Caco-2 (cell line): ENCODE measurements around the gene CDH13. TPM values are rescaled to one million over a fixed set of nuclear protein-coding genes. Genes with fewer than 3 reads are reported as not detected.

Experiments used
- BruUV-seq: library from RNA; stranded (reverse); fragments of 400-500 nt; replicated peaks from 2 replicates; lab custom pipeline; 2021; lab: Mats Ljungman, UMichigan
- CTCF ChIA-PET: fragments of 300-600 bp; sonication (Branson Sonifier 250); formaldehyde crosslinking; loops from one replicate; lab custom pipeline; 2022; ENCODE audit warnings: antibody characterized with exemption; lab: Charles Lee
- POLR2A ChIA-PET: fragments of 300-600 bp; sonication (Branson Sonifier 250); formaldehyde crosslinking; loops from one replicate; lab custom pipeline; 2022; ENCODE audit warnings: antibody characterized with exemption; lab: Charles Lee
- DNase-seq, 2 experiments: peaks; one replicate each; pipeline versions ENCODE4 v3.0.0 to v3.0.0-alpha.2; 2020 to 2022
- H3K27me3 ChIP-seq: replicated peaks from 2 replicates; pipeline ENCODE4 v1.6.0; 2011; ENCODE audit warnings: low read length; ENCODE audit not compliant: control insufficient read depth, insufficient read depth
- H3K36me3 ChIP-seq: 2 replicates; pipeline ENCODE4 v1.5.1; 2011; ENCODE audit warnings: low read length; ENCODE audit not compliant: control insufficient read depth, insufficient read depth
- H3K4me1 ChIP-seq: fragments of 250-450 bp; sonication (Bioruptor Pico); 2 replicates; pipeline ENCODE4 v1.5.1; 2020; ENCODE audit warnings: mild to moderate bottlenecking
- H3K4me3 ChIP-seq: 2 replicates; pipeline ENCODE4 v1.5.1; 2011; ENCODE audit warnings: low read depth, mild to moderate bottlenecking, control low read depth, low read length
- H3K9me3 ChIP-seq: fragments of 250-450 bp; sonication (Bioruptor Pico); 2 replicates; pipeline ENCODE4 v1.5.1; 2020; ENCODE audit warnings: mild to moderate bottlenecking, moderate library complexity
- H3K27ac Mint-ChIP-seq: one replicate; pipeline ENCODE4 v1.8.0; 2022; ENCODE audit warnings: mixed read lengths; ENCODE audit not compliant: unreplicated experiment
- H3K27me3 Mint-ChIP-seq: one replicate; pipeline ENCODE4 v1.8.0; 2022; ENCODE audit warnings: mixed read lengths; ENCODE audit not compliant: insufficient read depth, unreplicated experiment
- H3K36me3 Mint-ChIP-seq: one replicate; pipeline ENCODE4 v1.8.0; 2022; ENCODE audit warnings: mild to moderate bottlenecking, mixed read lengths; ENCODE audit not compliant: insufficient read depth, unreplicated experiment
- H3K4me1 Mint-ChIP-seq: one replicate; pipeline ENCODE4 v1.8.0; 2022; ENCODE audit warnings: low read depth, mixed read lengths; ENCODE audit not compliant: unreplicated experiment
- H3K4me3 Mint-ChIP-seq: one replicate; pipeline ENCODE4 v1.8.0; 2022; ENCODE audit warnings: mild to moderate bottlenecking, moderate library complexity, mixed read lengths; ENCODE audit not compliant: unreplicated experiment
- H3K9me3 Mint-ChIP-seq: one replicate; pipeline ENCODE4 v1.8.0; 2022; ENCODE audit warnings: mixed read lengths; ENCODE audit not compliant: unreplicated experiment
- CTCF ChIP-seq, 2 experiments: fragments of 200-600 bp in 1 of 2; IDR thresholded peaks; 1 replicate in 1 of 2; 2 replicates in 1 of 2; pipeline versions ENCODE4 v1.5.1 to v1.8.0; 2011 to 2022; ENCODE audit warnings: antibody characterized with exemption in 1 of 2, control low read depth in 1 of 2, inconsistent platforms in 1 of 2, low read depth in 1 of 2, low read length in 1 of 2, mild to moderate bottlenecking in 1 of 2, moderate library complexity in 1 of 2; ENCODE audit not compliant: insufficient read depth in 1 of 2, severe bottlenecking in 1 of 2, unreplicated experiment in 1 of 2
- intact Hi-C: fragments of 100-400 bp; cut with micrococcal nuclease; formaldehyde crosslinking; loops from one replicate; pipeline ENCODE4 v1.10.0; 2022; ENCODE audit not compliant: unreplicated experiment
- total RNA-seq: library from RNA; stranded (reverse); gene quantifications from 2 replicates; pipeline ENCODE4 v1.2.3, GENCODE V29; 2022

The CDH13 gene
- total RNA-seq, 1 experiment from 2014 or later = 2.2 TPM

DNA sequence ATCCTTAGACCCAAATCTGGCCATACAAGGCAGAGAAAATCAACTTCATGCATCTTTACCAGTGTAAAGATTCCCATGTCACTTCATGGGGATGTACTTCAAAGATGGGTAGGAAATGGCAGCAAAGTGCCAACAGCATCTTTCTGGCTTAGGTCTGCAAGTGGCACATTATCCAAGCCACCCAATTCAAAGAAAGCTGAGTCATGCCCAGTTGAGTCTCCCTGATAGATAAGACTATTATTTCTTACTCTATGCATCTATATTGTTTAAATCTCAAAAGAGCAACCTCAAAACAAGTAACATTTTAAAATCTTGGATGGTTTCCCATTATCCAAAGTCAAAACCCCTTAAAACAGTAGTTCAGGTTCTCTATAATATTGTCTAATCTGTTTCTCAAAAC is 1119.8 kb downstream of the CDH13 start:
- no peaks in the 10 kb centered on the region for H3K36me3 Mint-ChIP-seq
- POLR2A ChIA-PET = no interaction called here
- Histone ChIP-seq H3K4me1 (0 out of 2 replicates have a peak, but pooled peaks cover 5% of the 10 kb centered on the region), H3K4me3 (no peak overlapping the region), H3K9me3 (no peaks in the 10 kb centered on the region), H3K36me3 (no peaks in the 10 kb centered on the region), H3K27me3 (peaks cover 2% of the 10 kb centered on the region)
- BruUV-seq = no TSS peak
- no peaks in the 10 kb centered on the region for H3K4me1 Mint-ChIP-seq
- H3K27ac Mint-ChIP-seq = no peak overlapping the region
- H3K9me3 Mint-ChIP-seq = no peaks in the 10 kb centered on the region
- H3K4me3 Mint-ChIP-seq = no peak overlapping the region
- intact Hi-C loops = no loop called here
- no peak for DNase-seq
- CTCF ChIA-PET = no interaction called here
- peaks cover 15% of the 10 kb centered on the region for H3K27me3 Mint-ChIP-seq
- no peak for TF ChIP-seq CTCF (IDR thresholded peaks at IDR 0.05; ENCODE audit: insufficient read depth in 1 of 2, low read depth in 1 of 2, low read length in 1 of 2, severe bottlenecking in 1 of 2, unreplicated experiment in 1 of 2)

DNA sequence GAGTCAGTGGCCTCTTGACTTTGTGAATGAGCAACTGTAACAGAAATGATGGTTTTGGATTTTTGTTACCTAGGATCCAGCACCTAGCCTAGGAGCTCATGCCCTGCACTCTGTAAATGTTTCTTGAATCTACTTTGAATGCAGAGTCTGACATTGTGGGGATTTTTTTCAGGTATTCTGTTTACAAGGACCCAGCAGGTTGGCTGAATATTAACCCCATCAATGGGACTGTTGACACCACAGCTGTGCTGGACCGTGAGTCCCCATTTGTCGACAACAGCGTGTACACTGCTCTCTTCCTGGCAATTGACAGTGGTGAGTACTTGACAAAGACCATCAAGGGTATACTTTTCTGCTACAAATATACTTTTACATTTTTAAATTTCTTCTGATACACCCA is 1121.2 kb downstream of the CDH13 start:
- DNase-seq = no peak
- H3K4me3 ChIP-seq = no peak overlapping the region
- H3K4me3 Mint-ChIP-seq = no peak overlapping the region
- ChIA-PET CTCF (no interaction called here), POLR2A (no interaction called here)
- no peak overlapping the region for H3K27ac Mint-ChIP-seq
- H3K9me3 ChIP-seq = no peaks in the 10 kb centered on the region
- H3K36me3 Mint-ChIP-seq = no peaks in the 10 kb centered on the region
- peaks cover 17% of the 10 kb centered on the region for H3K27me3 Mint-ChIP-seq
- no peak for TF ChIP-seq CTCF (IDR thresholded peaks at IDR 0.05; ENCODE audit: insufficient read depth in 1 of 2, low read depth in 1 of 2, low read length in 1 of 2, severe bottlenecking in 1 of 2, unreplicated experiment in 1 of 2)
- H3K4me1 Mint-ChIP-seq = no peaks in the 10 kb centered on the region
- no peaks in the 10 kb centered on the region for H3K36me3 ChIP-seq
- BruUV-seq = no TSS peak
- 0 out of 2 replicates have a peak, but pooled peaks cover 5% of the 10 kb centered on the region for H3K4me1 ChIP-seq
- H3K9me3 Mint-ChIP-seq = no peaks in the 10 kb centered on the region
- no peaks in the 10 kb centered on the region; the same call in 1 of the 2 replicates for H3K27me3 ChIP-seq
- intact Hi-C loops = no loop called here

DNA sequence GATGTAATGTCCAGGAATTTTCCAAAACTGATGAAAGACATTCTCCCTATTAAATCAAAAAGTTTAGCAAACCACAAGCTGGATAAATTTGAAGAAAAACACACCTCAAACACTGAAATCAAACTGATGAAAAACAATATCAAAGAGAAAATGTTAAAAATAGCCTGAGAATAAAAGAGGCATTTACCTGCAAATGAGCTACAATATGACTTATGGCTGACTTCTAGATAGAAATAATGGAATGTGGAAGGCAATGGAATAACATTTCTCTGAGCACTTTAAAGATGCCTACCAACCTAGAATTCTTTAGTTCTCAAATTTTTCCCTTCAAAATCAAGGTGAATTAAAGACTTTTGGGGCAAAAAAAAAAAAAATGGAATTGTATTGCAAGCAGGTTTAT is 1128.6 kb downstream of the CDH13 start:
- no peak for TF ChIP-seq CTCF (IDR thresholded peaks at IDR 0.05; ENCODE audit: insufficient read depth in 1 of 2, low read depth in 1 of 2, low read length in 1 of 2, severe bottlenecking in 1 of 2, unreplicated experiment in 1 of 2)
- Mint-ChIP-seq H3K9me3 (peaks cover 47% of the 10 kb centered on the region), H3K4me1 (no peaks in the 10 kb centered on the region), H3K27me3 (peaks cover 8% of the 10 kb centered on the region), H3K27ac (no peak overlapping the region), H3K4me3 (no peak overlapping the region), H3K36me3 (no peaks in the 10 kb centered on the region)
- H3K9me3 ChIP-seq = peaks cover 9% of the 10 kb centered on the region
- CTCF ChIA-PET = no interaction called here
- H3K4me3 ChIP-seq = no peak overlapping the region
- DNase-seq = no peak
- no TSS peak for BruUV-seq
- H3K36me3 ChIP-seq = no peaks in the 10 kb centered on the region
- H3K4me1 ChIP-seq = 0 out of 2 replicates have a peak, but pooled peaks cover 5% of the 10 kb centered on the region
- intact Hi-C loops = no loop called here
- H3K27me3 ChIP-seq = no peaks in the 10 kb centered on the region
- POLR2A ChIA-PET = no interaction called here
